ENCODE data around the gene GSX1.

The GSX1 gene

DNA sequence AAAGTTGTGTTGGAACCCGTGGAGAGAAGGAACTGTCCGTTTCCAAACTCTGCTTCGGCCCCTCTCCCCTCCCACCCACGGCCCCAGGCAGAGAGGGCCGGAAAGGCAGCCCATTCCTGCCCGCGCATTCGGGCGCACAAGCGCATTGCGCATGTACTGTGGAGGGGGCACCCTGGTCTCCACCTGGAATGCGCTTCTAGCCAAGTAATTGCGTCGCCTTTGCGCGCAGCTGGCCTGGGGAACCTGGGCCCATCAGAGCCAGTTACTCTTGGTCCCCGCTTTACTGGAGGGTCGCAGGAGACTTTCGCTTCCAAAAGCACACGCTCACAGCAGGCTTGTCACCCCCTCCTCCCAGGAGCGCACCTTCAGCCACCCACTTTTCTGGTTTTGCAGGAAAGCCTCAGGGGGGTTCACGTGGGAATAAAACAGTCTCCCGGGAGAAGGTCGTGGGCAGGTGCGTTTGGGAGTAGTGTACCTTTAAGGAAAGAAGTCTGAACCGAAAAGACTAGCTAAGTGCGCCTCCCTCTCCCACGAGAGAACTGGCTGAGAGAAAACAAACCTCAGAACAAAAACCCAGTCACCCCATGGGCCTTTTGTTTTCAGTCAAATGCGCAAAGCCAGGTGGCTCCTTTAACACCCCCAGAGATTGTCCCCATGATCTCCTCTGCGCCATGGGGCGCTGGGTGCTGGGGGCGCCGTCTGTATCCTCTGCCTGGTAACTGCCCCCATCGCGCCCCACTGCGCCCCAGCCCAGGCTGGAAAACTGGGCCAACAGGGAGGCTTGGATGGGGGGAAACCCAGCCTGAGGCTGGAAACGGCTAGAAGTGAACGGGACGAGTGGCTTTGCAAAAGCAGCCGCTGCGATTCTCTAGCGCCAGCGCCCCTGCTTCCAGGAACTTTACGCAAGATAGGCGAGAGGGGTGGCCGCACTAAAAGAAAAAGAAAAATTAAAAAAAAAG, 28.5 kb downstream of the GSX1 start:
- no peak for DNase-seq (ENCODE audit: low spot score)
- in situ Hi-C loops (cut with MboI; ENCODE audit: low pct_unique_long_range_greater_than_20kb, low sequenced_read_pairs, unreplicated experiment) = no loop called here
- TF ChIP-seq, protein P1, sequence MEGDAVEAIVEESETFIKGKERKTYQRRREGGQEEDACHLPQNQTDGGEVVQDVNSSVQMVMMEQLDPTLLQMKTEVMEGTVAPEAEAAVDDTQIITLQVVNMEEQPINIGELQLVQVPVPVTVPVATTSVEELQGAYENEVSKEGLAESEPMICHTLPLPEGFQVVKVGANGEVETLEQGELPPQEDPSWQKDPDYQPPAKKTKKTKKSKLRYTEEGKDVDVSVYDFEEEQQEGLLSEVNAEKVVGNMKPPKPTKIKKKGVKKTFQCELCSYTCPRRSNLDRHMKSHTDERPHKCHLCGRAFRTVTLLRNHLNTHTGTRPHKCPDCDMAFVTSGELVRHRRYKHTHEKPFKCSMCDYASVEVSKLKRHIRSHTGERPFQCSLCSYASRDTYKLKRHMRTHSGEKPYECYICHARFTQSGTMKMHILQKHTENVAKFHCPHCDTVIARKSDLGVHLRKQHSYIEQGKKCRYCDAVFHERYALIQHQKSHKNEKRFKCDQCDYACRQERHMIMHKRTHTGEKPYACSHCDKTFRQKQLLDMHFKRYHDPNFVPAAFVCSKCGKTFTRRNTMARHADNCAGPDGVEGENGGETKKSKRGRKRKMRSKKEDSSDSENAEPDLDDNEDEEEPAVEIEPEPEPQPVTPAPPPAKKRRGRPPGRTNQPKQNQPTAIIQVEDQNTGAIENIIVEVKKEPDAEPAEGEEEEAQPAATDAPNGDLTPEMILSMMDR (IDR thresholded peaks at IDR 0.05; ENCODE audit: extremely low read depth, insufficient read depth, missing control alignments) = no peak

DNA sequence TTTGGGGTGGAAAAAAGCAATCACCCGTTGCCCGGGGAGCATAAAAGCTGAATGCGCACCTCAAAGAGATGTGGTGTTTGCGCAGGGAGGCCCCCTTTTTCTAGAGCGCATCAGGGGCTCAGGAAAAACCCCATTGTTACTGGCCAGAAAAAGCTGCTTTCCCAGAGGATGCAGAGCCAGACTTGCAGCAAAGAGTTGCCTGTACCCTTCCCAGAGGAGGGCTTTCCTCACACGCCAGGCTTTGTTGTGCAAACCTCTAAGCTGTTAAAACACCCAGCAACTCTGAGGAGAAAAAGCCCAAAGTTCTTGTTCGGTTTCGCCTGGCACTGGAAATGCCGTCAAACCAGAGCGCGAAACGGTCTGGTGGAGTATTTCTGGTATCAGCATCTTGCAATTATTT, 29.3 kb downstream of the GSX1 start:
- no peak for DNase-seq (ENCODE audit: low spot score)
- in situ Hi-C loops (cut with MboI; ENCODE audit: low pct_unique_long_range_greater_than_20kb, low sequenced_read_pairs, unreplicated experiment) = no loop called here
- TF ChIP-seq, protein P1 (IDR thresholded peaks at IDR 0.05; ENCODE audit: extremely low read depth, insufficient read depth, missing control alignments) = no peak

DNA sequence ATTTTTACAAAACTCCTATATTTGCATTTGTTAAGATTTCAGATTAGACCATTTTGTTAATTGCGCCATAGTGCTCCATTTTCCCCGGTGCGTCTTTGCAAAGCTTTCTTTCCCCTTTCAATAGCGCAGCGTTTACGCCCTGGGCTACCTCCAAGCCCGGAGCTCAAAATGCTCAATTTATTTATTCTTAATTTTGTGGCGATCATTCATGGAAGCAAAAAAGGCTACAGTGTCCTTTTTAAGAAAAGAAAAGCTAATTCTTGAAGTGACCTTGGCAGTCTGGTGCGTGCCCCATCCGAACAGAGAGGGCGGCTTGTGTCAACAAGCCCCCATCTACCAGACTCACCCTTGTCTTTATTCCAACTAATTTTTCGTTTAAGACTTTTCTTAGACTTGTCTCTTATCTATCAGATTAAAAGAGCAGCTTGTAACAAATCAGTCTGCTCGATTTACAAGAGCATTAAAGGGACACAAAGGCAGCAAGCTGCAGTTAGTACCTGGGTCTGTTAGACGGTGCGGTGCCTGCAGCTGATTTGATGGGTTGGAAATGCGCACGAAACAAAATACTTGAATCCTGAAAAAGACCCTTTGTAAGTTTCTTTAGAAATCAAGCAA, 30.1 kb downstream of the GSX1 start:
- in situ Hi-C loops (cut with MboI; ENCODE audit: low pct_unique_long_range_greater_than_20kb, low sequenced_read_pairs, unreplicated experiment) = no loop called here
- TF ChIP-seq, protein P1 (IDR thresholded peaks at IDR 0.05; ENCODE audit: extremely low read depth, insufficient read depth, missing control alignments) = no peak
- no peak for DNase-seq (ENCODE audit: low spot score)

DNA sequence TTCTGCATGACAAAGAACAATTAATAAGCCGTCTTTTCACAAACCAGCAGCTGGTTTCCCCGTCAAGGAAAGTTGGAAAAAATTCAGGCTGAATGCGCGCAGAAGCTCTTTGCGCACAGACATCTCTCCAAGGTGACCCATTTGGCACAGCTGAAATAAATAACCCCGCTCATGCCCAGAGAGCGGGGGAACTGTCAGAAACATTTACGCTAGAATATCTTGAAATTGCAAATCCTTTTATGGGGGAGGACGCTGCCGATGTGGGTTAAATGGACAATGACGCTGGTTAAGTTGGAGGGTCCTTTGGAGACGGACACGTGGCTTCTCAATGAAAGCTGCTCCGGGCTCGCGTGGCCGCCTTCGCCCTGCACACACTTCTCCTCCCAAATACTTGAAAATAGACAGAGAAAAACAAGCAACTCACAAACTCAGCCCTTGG, 30.6 kb downstream of the GSX1 start:
- in situ Hi-C loops (cut with MboI; ENCODE audit: low pct_unique_long_range_greater_than_20kb, low sequenced_read_pairs, unreplicated experiment) = no loop called here
- TF ChIP-seq, protein P1 (IDR thresholded peaks at IDR 0.05; ENCODE audit: extremely low read depth, insufficient read depth, missing control alignments) = no peak
- no peak for DNase-seq (ENCODE audit: low spot score)

DNA sequence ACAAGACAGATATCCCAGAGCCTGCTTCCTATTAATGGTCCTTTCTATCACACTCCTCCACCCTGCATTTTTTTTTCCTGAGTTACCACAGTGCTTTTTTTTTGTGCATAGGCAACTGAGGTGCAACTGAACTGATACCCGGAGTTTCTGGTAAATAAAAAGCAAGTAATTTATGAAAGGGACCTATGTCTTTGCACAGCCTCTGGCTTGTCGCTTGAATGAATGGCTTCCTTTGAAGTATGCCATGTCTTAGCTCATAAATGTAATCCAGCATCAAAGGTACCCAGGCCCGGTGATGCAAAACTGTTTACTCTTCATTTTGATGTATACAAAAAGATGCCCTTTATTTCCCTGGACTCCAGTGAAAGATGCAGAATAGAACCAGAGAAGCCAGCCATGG, 31.8 kb downstream of the GSX1 start:
- in situ Hi-C loops (cut with MboI; ENCODE audit: low pct_unique_long_range_greater_than_20kb, low sequenced_read_pairs, unreplicated experiment) = no loop called here
- TF ChIP-seq, protein P1 (IDR thresholded peaks at IDR 0.05; ENCODE audit: extremely low read depth, insufficient read depth, missing control alignments) = no peak
- DNase-seq (ENCODE audit: low spot score) = no peak

DNA sequence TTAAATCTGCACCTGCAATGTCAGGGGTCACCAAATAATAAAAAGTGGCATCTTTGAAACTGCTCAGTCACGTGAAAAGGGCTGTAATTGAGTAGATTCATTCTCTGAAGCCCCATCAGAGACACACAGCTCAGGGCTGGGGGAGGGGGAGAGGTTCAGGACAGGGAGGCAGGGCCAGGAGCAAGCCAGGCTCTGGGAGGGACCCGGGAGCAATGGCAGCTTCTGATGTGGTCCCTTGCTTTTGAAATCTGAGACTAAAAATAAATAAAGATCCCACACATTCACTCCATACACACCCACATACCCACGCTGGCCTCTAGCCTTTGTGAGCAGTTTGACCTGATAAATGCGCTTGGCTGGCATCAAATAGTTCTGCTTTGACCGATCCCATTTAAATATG, 32.8 kb downstream of the GSX1 start:
- TF ChIP-seq, protein P1 (IDR thresholded peaks at IDR 0.05; ENCODE audit: extremely low read depth, insufficient read depth, missing control alignments) = no peak
- in situ Hi-C loops (cut with MboI; ENCODE audit: low pct_unique_long_range_greater_than_20kb, low sequenced_read_pairs, unreplicated experiment) = loop anchor here (25.0 kb wide), 1 partner anchor 438 kb away; no protein-coding TSS in a partner anchor
- DNase-seq (ENCODE audit: low spot score) = no peak
